Measurements from ENCODE around the gene ZNF324.

- TF ChIP-seq EZH2phosphoT487 (IDR thresholded peaks at IDR 0.05; ENCODE audit: insufficient read depth, low read depth) (no peak), EZH2 (IDR thresholded peaks at IDR 0.05; ENCODE audit: insufficient read depth, poor library complexity, severe bottlenecking) (no peak)
These were observed 27.0 kb upstream of the ZNF324 start, which contains the start of gene ZNF132 for GRCh38 chr19:58439576-58440554.
